Mucosa of stomach (tissue), 1 donor: ENCODE measurements around the gene GNG10.
"Not testable (repeated sequence)": the region's sequence is repeated elsewhere in the genome, so short reads cannot be mapped to it uniquely, and the experiment has no call there.

Experiments
- H3K27me3 ChIP-seq: one replicate; pipeline ENCODE4 v1.7.0; 2013; ENCODE audit warnings: mild to moderate bottlenecking, low read length; ENCODE audit not compliant: control insufficient read depth, insufficient read depth
- H3K36me3 ChIP-seq: one replicate; pipeline ENCODE4 v1.7.0; 2013; ENCODE audit warnings: low read length; ENCODE audit not compliant: control insufficient read depth, insufficient read depth
- H3K4me1 ChIP-seq: one replicate; pipeline ENCODE4 v1.7.0; 2013; ENCODE audit warnings: mild to moderate bottlenecking, low read length; ENCODE audit not compliant: control insufficient read depth, insufficient read depth
- H3K4me3 ChIP-seq: one replicate; pipeline ENCODE4 v1.7.0; 2013; ENCODE audit warnings: low read length
- H3K9ac ChIP-seq: one replicate; pipeline ENCODE4 v1.7.0; 2013; ENCODE audit warnings: mild to moderate bottlenecking, low read length, moderate library complexity
- H3K9me3 ChIP-seq: one replicate; pipeline ENCODE4 v1.7.0; 2013; ENCODE audit warnings: mild to moderate bottlenecking, low read length, moderate library complexity; ENCODE audit not compliant: control insufficient read depth
- donor health status: Pancreatic carcinoma.

The GNG10 gene

GRCh38 chr9:111661150-111661801, at the start of gene GNG10:
GNG10 (plus strand) TSS chr9:111661605; CDS start chr9:111661635, 30 bp downstream.
- Histone ChIP-seq H3K4me3 (peak within 1 kb of the TSS; percentile 0), H3K36me3 (no peaks in the 10 kb centered on the region), H3K9ac (peak within 1 kb of the TSS; percentile 40), H3K4me1 (peaks cover 18% of the 10 kb centered on the region), H3K27me3 (no peaks in the 10 kb centered on the region), H3K9me3 (no peaks in the 10 kb centered on the region)

- H3K27me3 ChIP-seq = no peaks in the 10 kb centered on the region
- no peak overlapping the region for H3K9ac ChIP-seq
- H3K9me3 ChIP-seq = no peaks in the 10 kb centered on the region
- H3K4me1 ChIP-seq = peaks cover 17% of the 10 kb centered on the region
- no peaks in the 10 kb centered on the region for H3K36me3 ChIP-seq
- no peak overlapping the region for H3K4me3 ChIP-seq
Measured at GRCh38 chr9:111613436-111614040, 47.9 kb upstream of the GNG10 start.

DNA sequence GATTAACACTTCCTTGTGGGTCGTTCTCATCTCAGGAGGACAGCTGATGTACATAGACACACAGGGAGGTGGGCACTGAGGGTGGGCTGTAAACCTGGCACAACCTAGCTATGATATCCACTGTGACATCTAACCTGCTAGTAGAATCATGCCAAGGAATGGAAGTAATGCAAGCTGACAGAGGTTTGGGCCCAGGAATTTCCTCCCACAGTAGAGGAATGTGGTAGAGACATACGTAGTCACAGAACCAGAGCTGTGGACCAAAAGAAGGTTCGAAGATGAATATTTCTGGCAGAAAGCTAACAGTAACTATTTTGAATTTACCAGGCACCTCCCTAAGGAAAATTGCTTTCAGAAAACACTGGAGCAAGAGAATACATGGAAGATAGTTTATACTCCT, 45.5 kb upstream of the GNG10 start:
- Histone ChIP-seq H3K4me1 (peaks cover 7% of the 10 kb centered on the region), H3K27me3 (no peaks in the 10 kb centered on the region), H3K4me3 (no peak overlapping the region), H3K36me3 (no peaks in the 10 kb centered on the region), H3K9ac (no peak overlapping the region), H3K9me3 (no peaks in the 10 kb centered on the region)

DNA sequence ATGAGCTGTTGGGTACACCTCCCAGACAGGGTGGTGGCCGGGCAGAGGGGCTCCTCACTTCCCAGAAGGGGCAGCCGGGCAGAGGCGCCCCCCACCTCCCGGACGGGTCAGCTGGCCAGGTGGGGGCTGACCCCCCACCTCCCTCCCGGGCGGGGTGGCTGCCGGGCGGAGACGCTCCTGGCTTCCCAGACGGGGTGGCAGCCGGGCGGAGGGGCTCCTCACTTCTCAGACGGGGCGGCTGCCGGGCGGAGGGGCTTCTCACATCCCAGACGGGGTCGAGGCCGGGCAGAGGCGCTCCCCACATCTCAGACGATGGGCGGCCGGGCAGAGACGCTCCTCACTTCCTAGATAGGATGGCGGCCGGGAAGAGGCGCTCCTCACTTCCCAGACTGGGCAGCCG, 44.1 kb upstream of the GNG10 start:
- not testable (repeated sequence) for H3K4me1 ChIP-seq, H3K36me3 ChIP-seq, H3K9me3 ChIP-seq, H3K27me3 ChIP-seq, H3K4me3 ChIP-seq, H3K9ac ChIP-seq

- H3K9me3 ChIP-seq = no peaks in the 10 kb centered on the region
- no peaks in the 10 kb centered on the region for H3K36me3 ChIP-seq
- no peak overlapping the region for H3K4me3 ChIP-seq
- no peaks in the 10 kb centered on the region for H3K27me3 ChIP-seq
- H3K9ac ChIP-seq = no peak overlapping the region
- no peaks in the 10 kb centered on the region for H3K4me1 ChIP-seq
Measured at GRCh38 chr9:111621895-111622480, 39.4 kb upstream of the GNG10 start.

DNA sequence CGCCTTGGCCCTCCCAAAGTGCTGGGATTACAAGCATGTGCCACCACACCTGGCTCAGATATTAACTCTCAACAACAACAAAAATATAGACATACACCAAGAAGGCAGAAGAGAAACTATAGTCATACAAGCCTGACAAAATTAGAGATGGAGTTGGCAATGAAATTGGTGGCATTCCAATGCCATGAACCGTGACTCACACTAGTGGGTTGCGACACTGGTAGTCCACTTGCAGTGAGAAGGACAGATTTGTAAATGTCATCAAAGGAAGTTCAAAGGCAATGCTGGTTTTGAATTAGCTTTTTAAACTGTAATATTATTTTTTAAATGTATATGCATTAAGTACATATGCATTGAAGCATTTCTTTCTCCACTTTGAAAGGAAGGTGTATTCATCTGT, 38.8 kb upstream of the GNG10 start:
- Histone ChIP-seq H3K4me1 (no peaks in the 10 kb centered on the region), H3K9me3 (no peaks in the 10 kb centered on the region), H3K9ac (no peak overlapping the region), H3K27me3 (no peaks in the 10 kb centered on the region), H3K4me3 (no peak overlapping the region), H3K36me3 (no peaks in the 10 kb centered on the region)

- H3K9me3 ChIP-seq = no peaks in the 10 kb centered on the region
- no peaks in the 10 kb centered on the region for H3K27me3 ChIP-seq
- H3K9ac ChIP-seq = no peak overlapping the region
- H3K36me3 ChIP-seq = no peaks in the 10 kb centered on the region
- peaks cover 6% of the 10 kb centered on the region for H3K4me1 ChIP-seq
- H3K4me3 ChIP-seq = no peak overlapping the region
Measured at GRCh38 chr9:111627260-111627963, 34.0 kb upstream of the GNG10 start.

DNA sequence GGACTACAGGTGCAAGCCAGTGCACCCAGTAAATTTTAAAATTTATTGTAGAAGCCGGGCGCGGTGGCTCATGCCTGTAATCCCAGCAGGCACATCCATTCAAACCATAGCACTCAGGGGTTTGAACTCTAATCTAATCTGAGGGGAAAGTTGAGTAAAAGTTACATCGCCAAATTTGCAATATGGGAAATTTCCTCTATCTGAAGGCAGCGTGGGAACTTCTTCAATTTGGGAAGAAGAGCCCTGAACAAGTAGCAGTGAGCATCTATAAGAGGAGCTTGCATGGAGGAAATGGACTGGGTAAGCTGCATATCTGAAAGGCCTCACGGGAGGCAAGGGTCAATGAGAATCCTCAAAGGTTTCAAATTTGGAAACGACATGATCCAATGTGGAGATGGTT, 33.0 kb upstream of the GNG10 start:
- no peak overlapping the region for H3K4me3 ChIP-seq
- no peaks in the 10 kb centered on the region for H3K36me3 ChIP-seq
- H3K27me3 ChIP-seq = no peaks in the 10 kb centered on the region
- peaks cover 7% of the 10 kb centered on the region for H3K4me1 ChIP-seq
- H3K9me3 ChIP-seq = no peaks in the 10 kb centered on the region
- no peak overlapping the region for H3K9ac ChIP-seq

GRCh38 chr9:111630182-111630963, 31.0 kb upstream of the GNG10 start:
- H3K9ac ChIP-seq = peak overlapping the region; percentile 69

DNA sequence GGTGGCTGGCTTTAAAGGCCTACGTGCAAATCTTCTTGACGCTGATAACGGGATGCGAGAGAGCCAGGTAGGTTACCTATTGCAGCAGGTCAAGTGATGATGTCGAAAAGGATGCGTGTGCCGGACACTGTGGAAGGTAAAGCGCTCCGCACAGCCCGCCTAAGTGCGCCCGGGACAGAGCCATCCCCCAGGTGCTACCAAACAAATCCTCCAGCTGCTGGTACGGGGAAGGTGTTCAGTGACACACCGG, 30.5 kb upstream of the GNG10 start:
- peak overlapping the region; percentile 87 for H3K4me3 ChIP-seq
- H3K9ac ChIP-seq = peak overlapping the region; percentile 69
- no peaks in the 10 kb centered on the region for H3K27me3 ChIP-seq
- peaks cover 23% of the 10 kb centered on the region for H3K4me1 ChIP-seq
- H3K9me3 ChIP-seq = no peaks in the 10 kb centered on the region
- no peaks in the 10 kb centered on the region for H3K36me3 ChIP-seq

More at GRCh38 chr9:111630182-111630963, 31.0 kb upstream of the GNG10 start:
- H3K4me1 ChIP-seq = peaks cover 23% of the 10 kb centered on the region
- no peaks in the 10 kb centered on the region for H3K27me3 ChIP-seq
- peak overlapping the region; percentile 87 for H3K4me3 ChIP-seq
- no peaks in the 10 kb centered on the region for H3K9me3 ChIP-seq
- H3K36me3 ChIP-seq = no peaks in the 10 kb centered on the region

GRCh38 chr9:111631214-111631971, 30.0 kb upstream of the GNG10 start, which contains the start of gene DNAJC25:
DNAJC25 (plus strand) TSS chr9:111631334; CDS start chr9:111631408, 74 bp downstream.
- Histone ChIP-seq H3K4me1 (peaks cover 23% of the 10 kb centered on the region), H3K9me3 (no peaks in the 10 kb centered on the region), H3K27me3 (no peaks in the 10 kb centered on the region), H3K9ac (peak within 1 kb of the TSS; percentile 69), H3K36me3 (no peaks in the 10 kb centered on the region), H3K4me3 (peak within 1 kb of the TSS; percentile 87)
